SHP77 (cell line): ENCODE measurements around the gene PELI2.

Source experiments
- DNase-seq, 2 experiments: peaks; one replicate each; lab custom pipeline; 2025; lab: John Stamatoyannopoulos, UW

PELI2 gene

DNA sequence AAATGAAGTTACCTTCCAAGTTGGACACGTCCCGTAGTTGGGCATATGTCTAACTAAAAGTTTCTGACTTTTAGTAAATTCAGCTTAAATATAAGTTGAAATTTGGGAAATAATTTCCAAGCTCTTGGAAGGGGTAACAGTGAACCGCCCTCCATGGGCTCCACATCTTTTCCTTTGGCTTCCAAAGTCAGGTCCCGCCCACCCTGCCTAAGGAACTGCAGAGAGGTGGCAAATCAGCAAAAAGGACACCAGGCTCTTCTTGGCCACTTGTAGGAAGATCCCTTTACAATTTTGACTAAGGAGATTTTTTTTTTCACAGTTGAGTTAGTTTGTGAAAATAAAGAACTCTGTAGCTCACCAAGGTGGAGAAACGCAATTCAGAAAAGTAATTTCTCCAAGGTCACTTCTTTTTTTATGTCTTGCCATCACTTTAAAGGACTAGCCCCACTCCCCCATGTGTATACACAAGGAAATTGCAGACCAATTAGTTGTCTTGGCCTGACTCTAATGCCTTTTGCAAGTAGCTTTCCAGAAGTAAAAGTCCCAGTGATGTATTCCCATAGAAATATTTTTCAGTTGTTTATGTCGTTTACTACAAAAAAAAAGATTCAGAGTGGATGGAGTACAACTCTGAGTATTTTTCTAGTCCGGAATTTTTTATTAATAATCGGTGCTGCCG is 181.2 kb downstream of the PELI2 start:
- no peak for DNase-seq

GRCh38 chr14:56300495-56300894 is 182.3 kb downstream of the PELI2 start:
- DNase-seq: no peak

DNA sequence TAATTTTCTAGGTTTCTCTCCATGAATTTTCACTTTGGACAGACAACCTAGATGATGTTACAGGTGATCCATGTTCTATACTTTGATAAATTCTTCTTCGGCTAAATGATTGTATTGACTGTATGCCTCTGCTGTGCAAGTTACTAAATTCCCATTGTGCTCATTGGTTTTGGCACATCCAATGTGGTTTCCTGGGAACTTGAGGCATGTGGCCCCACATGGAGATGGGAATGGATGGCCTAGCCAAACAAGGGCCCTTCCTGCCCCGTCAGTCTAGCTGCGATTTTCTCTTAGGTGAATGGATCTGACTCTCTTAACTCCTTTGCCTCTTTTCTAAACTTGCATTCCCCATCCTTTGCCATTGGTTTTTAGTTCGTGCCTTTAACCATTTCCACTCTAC is 186.2 kb downstream of the PELI2 start:
- DNase-seq: no peak

- no peak for DNase-seq
Measured at GRCh38 chr14:56309198-56309597, 191.0 kb downstream of the PELI2 start.

- DNase-seq: no peak
Measured at GRCh38 chr14:56310643-56311042, 192.4 kb downstream of the PELI2 start.

DNA sequence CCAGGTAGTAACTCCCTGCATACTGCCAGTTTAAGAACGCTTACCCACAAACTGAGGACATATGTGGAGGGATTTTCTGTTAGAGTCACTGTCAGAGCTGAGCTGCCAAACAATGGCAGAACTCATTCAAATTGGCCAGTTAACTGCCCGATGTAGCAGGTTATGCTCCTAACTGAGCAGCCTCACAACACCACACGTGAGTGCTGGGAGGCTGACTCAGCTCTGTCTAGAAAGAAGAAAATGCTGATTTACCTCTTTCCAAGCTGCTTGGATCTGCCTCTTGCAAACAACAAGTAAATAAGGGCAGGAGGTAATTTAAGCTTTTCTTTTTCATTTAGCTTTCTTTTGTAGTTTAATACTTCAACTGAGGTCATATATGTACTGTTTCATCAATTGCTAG is 195.6 kb downstream of the PELI2 start:
- no peak for DNase-seq

DNA sequence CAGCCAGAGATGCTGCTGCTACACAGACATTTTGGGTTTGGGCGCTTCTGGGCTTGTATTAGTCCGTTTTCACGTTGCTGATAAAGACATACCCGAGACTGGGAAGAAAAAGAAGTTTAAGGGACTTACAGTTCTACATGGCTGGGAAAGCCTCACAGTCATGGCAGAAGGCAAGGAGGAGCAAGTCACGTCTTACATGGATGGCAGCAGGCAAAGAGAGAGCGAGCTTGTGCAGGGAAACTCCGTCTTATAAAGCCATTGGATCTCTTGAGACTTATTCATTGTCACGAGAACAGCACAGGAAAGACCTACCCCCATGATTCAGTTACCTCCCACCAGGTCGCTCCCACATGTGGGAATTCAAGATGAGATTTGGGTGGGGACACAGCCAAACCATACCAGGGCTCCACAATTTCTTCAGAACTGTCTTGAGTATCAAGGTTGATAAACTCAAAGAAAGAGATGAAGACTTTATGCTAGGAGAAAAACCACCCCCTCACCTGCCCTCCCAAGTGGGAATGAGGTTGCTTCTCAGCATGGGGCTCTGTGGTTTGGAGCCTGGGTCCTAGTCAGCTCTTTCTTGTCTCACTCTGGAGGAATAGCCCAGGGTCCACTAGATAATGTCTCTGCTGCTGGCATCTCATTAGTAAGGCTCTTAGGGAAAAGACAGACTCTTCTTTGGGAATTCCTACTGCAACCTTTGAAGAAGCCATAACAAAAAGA is 200.3 kb downstream of the PELI2 start:
- no peak for DNase-seq

DNA sequence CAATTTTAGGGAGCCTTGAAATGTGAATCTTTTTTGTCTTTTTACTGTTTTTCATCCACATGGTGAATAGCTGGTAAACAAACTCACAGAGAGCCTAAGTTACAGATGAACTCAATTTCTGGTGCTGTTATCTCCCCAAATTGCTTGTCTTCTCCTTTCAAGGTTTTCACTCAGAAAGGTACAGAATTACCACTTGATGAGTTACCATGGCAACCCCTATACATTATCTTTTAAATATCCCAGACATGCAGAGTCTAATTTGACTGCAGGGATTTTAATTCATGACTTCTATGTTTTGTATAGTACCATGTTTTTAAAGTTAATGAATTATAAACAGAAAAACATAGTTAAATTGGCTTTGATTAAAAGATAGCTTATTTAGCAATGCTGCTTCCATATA is 203.7 kb downstream of the PELI2 start:
- no peak for DNase-seq

DNA sequence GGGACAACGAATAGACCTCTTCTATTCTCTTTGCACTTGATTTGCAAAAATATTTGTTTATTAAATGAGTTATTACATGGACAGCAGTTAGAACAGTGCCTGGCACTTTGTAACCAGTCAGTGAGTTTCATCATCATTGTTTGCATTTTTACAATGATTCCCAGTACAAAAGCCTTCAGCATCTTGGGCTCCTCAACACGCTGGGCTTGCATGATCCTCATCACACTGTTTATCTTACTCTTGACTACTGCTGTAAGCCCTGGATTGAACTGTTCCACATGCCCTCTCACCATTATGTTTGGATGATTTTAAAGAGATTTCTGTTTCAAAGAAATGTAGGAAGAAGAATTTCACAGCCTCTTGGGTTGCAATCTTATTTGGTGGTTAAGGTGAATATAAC is 204.3 kb downstream of the PELI2 start:
- no peak for DNase-seq

- DNase-seq: no peak
Measured at GRCh38 chr14:56324454-56324853, 206.2 kb downstream of the PELI2 start.

DNA sequence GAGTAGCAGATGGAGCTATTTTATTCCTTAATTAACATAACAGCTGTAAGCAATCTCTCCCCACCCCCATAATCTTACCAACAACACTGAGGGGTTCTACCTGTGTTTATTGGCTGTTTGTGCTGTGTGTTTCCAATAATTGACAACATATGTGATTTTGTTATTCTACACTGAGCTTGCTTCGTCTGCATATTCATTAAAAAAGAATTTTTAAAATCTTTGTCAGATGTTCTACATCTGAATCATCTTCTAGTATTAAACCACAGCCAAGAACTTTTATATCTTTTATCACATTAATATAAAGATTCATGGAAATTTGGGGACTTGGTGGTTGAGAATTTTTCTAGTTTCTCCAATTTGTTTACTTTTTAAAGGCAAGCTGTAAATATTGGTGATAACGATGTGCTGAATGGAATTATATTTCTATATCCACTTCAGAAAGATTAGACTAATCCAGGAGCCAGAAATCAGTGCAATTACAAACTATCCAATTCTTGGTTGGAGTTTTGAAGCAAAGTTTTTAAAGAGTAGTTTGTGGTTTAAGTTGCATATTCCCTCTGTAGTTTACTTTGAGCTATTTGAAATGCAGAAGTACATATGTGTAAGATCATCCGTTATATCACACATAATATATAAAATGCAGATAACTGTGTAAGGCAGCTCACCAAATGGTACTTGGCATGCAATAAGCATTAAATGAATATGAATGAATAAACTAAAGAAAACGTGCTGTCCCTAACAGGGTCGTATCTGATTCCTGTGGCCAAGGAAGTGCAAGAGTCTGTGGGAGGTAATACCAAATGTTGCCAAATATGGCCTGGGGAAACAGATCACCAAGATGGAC is 206.9 kb downstream of the PELI2 start:
- no peak for DNase-seq

DNA sequence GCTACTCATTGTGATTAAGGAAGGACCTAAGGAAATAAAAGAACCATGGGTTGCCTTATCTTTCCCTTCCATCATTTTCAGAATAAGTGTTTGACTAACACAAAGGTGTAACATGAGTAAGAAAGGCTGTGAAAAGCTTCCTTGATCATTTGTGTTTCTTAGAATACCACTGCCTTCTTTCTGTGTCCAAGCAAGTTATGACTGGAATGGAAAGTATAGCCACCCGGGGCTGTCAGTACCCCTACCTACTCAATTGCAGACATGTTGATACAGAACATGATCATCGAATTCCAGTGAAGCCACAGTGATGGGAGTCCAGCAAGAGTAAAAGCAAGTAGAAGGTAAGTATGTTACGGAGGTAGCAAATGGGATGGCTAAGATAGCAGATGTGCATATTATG is 209.8 kb downstream of the PELI2 start:
- no peak for DNase-seq

- peak; percentile 53 to 76 for DNase-seq
Measured at GRCh38 chr14:56331592-56332216, 213.5 kb downstream of the PELI2 start.

DNA sequence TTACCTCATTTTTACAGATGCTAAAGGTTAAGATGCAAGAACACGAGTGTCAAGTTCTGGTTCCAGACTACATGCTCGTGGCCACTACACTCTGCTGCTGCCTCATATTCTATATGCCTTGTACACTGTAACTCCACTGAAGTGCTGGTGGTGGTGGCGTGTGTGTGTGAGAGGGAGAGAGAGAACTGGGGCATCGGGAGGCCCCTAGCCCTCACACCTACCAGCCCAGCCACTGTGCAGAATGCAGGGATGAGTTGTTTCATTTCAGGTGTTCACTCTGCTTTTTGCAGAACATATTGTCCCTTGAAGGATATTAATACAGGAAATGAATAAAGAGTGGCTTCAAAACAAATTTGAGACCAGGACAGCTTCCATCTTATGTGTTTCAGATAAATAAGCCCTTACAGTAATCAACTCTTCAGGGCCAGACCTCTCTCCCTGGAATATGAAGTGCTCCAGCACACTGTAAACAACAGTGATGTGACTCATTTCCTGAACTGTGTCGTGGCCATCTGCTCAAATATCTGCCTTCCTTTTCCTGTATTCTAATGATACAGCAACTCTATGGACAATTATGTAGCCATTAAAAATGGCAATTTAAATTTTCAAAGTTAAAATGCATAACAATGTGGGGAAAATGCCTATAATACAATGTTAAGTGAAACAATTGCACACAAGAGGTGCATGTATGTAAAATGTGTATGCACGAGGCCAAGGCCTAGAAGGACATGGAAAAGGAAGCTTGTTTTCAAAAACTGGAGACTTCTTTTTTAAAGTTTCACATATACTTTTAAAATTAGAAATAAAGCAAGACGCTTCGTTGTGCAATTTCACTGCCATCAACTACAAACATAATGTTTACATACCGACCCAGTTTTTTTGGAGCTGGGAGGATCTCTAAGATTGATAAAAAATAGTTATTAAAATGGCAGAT is 215.4 kb downstream of the PELI2 start:
- peak; percentile 88 to 92 for DNase-seq

DNA sequence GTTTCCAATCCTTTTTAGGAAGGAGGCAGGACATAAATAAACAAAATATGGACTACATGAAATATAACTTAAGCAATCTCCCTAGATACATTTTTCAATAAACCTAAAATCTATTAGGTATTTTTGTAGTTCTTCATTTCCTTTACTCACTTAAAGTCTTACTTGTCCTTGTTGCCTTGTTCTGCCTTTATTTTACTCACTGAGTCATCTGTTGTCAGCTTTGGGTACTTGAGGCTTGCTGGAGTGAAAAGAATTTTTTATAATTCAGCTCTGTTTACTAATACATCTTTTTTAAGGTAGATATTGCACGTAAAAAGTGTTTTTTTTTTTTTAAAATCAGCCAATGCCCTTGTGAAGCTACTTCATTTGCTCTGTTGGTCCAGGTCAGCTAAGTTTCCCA is 216.2 kb downstream of the PELI2 start:
- DNase-seq: no peak

DNA sequence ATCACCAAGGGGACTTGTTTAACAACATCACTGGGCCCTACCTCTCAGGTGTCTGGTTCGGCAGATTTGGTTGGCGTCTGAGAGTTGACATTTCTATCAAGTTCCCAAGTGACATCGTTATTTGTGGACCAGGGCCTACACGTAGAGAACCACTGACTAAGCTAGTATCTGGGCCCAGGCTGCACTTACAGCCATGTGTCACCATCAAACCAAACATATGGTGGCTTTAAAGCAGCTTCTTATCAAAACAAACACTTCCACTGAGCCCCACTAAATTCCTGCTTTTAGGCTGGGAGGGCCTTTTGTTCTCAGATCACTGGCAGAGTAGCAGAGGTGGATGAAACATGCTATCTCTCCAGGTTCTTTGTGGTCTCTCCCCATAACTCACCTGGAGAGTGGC is 220.5 kb downstream of the PELI2 start:
- no peak for DNase-seq

DNA sequence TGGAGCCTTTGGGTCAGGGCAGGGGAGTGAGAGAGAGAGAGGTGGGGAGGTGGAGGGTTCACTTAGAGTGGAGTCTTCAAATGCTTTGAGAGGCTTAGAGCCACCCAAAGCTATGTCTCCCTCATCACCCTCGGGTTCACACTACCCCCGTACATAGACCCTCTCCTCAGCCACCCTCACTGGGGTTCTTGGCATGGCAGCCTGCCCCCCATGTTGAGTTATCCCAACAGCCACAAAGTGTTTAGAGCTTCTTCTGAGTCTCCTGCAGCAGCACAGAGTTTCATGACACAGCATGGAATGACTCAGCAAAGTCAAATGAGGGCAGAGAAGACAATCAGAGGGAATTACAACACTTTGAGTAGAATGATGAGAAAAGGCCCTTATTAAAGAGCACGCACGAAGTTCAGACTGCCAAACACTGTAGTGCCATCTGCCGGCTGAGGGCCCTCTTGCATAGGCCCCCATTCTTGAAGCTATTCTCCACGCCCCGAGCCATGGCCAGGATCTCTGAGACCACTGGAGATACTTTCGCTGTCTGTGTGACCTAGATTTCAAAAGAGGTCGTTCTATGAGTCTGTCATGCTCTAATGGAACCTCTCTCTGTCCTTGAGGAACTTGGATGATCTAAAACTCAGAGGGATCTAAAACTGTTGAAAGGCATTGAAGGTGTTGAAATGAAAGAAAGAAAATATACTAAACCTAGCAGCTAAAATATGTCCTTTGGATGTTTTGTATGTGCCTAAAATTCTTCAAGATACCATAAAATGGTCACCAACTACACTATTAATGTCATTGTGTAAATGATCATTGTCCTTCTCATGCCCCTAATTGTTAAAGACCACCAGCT is 221.9 kb downstream of the PELI2 start:
- DNase-seq: peak; percentile 88 to 89

DNA sequence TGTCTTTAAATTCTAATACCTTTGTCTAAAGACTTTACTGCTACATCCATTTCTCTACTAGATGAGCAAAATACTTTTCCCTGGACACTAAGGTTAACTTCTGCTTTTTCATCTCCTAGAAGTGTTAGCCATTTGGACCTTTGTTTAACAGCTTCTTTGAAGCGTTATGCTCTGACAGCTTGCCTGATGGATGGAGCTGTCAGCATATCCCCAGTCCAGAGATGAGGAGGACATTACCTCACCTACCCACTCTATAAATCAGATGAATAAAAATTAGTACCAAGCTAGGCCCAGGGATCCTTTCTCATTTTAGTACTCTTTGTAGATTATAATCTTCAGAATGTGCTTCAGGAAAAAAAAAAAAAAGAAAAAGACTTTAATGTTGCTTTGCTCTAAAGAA is 222.7 kb downstream of the PELI2 start:
- peak; percentile 30 to 51 for DNase-seq

- no peak for DNase-seq
Measured at GRCh38 chr14:56341766-56342493, 223.7 kb downstream of the PELI2 start.

- no peak for DNase-seq
Measured at GRCh38 chr14:56342494-56342942, 224.3 kb downstream of the PELI2 start.
